Pancreas (tissue), 10 donors: ENCODE results near the gene AK9. TPM values are rescaled to one million over a fixed set of nuclear protein-coding genes. Genes with fewer than 3 reads are reported as not detected.
"Not testable (repeated sequence)": the region's sequence is repeated elsewhere in the genome, so short reads cannot be mapped to it uniquely, and the experiment has no call there.

ENCODE experiments used
- ATAC-seq, 4 donors: fragments of 200-7000 bp; cut with Tn5 transposase; one replicate each; pipeline versions ENCODE4 v1.8.0 to v1.9.1; 2020; ENCODE audit warnings: mild to moderate bottlenecking in 4 of 4, moderate library complexity in 4 of 4
- DNase-seq, 6 donors: peaks; one replicate each; pipeline ENCODE4 v3.0.0-alpha.2; 2020
- FAIRE-seq: peaks from 2 replicates; lab custom pipeline; 2012; peaks lifted over from hg19 to GRCh38; lab: Jason Lieb, UNC
- H3K27ac ChIP-seq, 4 donors: fragments of 200-600 bp; sonication (generic); 1 replicate in 3 of 4; 2 replicates in 1 of 4; pipeline versions ENCODE4 v1.5.0 to v1.8.0; 2020
- H3K27me3 ChIP-seq, 4 donors: fragments of 200-600 bp; one replicate each; pipeline ENCODE4 v1.8.0; 2021
- H3K36me3 ChIP-seq, 3 donors: fragments of 200-600 bp; sonication (generic) in 1 of 3; one replicate each; pipeline versions ENCODE4 v1.5.0 to v1.8.0; 2020 to 2021
- H3K4me1 ChIP-seq, 3 donors: fragments of 200-600 bp; one replicate each; pipeline ENCODE4 v1.8.0; 2021
- H3K4me3 ChIP-seq, 4 donors: fragments of 200-600 bp; sonication (generic) in 2 of 4; one replicate each; pipeline versions ENCODE4 v1.5.0 to v1.8.0; 2020 to 2021
- H3K9me3 ChIP-seq, 4 donors: fragments of 200-600 bp; one replicate each; pipeline ENCODE4 v1.8.0; 2021
- WGBS, 2 donors: extraction: QIAGEN DNeasy Blood & Tissue Kit; methylation state at CpG; one replicate each; pipeline ENCODE4 v1.1.7; 2013; 5-methylcytosine and 5-hydroxymethylcytosine counted together
- intact Hi-C, 3 donors: fragments of 100-400 bp; cut with DNase I; formaldehyde crosslinking; loops; one replicate each; pipeline versions ENCODE4 v1.11.1 to v1.14.2; 2022
- polyA plus RNA-seq, 2 donors: library from polyadenylated mRNA; stranded (reverse); fragments of 200-250 nt; gene quantifications; one replicate each; pipeline ENCODE4 v1.2.3, GENCODE V29; 2013
- total RNA-seq, 6 donors: library from RNA; stranded (reverse); fragmentation: NEBNext Ultra II Directional in 4 of 6; extraction: Animal tissue kit (Norgen Biotek cat#: 25700) in 4 of 6; gene quantifications; one replicate each; pipeline versions ENCODE4 v1.2.1 to v1.2.4, GENCODE V29; 2021 to 2023
- TF ChIP-seq, protein P1 (sequence below), 4 donors: fragments of 200-600 bp; sonication (generic) in 3 of 4; IDR thresholded peaks; one replicate each; pipeline versions ENCODE4 v1.5.0 to v1.8.0; 2021; ENCODE audit warnings: antibody characterized with exemption in 4 of 4
- donor health status: healthy with polysubstance abuse.
- donor health status: DM: no; HTN: no; CAD: no; lungs with moderate emphysema.
- donor health status: DM: no; HTN: no; CAD: no.
- donor health status: control.
- donor health status: control.
- donor health status: Bipolar disorder and iron deficiency.
- donor health status: DM: yes; HTN: yes; CAD: no.
- donor health status: DM: no; HTN: no; CAD: no.
- donor health status: DM: no; HTN: no; CAD: no.
- donor health status: DM: yes; HTN: yes; CAD: no.

Gene AK9
- total and polyA plus RNA-seq, 8 donors = 2.0 to 6.0 (median 3.6) TPM

DNA sequence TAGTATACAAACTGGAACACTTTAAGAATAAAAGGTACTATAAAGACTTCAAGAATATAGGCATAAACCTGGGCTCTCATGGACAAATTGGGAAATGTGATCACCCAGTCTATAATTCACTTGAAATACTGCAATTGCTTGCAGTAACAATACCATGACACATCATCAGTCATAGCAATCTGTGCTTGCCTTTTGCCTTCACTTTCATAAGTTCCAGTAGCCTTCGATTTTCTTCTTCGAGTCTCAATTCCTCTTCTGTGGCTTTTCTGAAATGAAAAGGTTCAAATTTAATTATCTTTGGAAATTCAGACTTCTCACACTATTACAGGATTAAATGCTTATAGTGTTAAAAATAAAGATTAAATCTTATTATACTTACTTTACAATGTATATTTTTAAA, 111.6 kb downstream of the AK9 start:
- TF ChIP-seq, protein P1, sequence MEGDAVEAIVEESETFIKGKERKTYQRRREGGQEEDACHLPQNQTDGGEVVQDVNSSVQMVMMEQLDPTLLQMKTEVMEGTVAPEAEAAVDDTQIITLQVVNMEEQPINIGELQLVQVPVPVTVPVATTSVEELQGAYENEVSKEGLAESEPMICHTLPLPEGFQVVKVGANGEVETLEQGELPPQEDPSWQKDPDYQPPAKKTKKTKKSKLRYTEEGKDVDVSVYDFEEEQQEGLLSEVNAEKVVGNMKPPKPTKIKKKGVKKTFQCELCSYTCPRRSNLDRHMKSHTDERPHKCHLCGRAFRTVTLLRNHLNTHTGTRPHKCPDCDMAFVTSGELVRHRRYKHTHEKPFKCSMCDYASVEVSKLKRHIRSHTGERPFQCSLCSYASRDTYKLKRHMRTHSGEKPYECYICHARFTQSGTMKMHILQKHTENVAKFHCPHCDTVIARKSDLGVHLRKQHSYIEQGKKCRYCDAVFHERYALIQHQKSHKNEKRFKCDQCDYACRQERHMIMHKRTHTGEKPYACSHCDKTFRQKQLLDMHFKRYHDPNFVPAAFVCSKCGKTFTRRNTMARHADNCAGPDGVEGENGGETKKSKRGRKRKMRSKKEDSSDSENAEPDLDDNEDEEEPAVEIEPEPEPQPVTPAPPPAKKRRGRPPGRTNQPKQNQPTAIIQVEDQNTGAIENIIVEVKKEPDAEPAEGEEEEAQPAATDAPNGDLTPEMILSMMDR (IDR thresholded peaks at IDR 0.05) = no peak
- no peaks in the 10 kb centered on the region for H3K36me3 ChIP-seq
- DNase-seq (no peak), ATAC-seq (no peak), FAIRE-seq (no peak)
- no peaks in the 10 kb centered on the region for H3K27me3 ChIP-seq
- intact Hi-C loops = no loop called here
- H3K9me3 ChIP-seq = no peaks in the 10 kb centered on the region
- no peaks in the 10 kb centered on the region for H3K4me1 ChIP-seq
- H3K27ac ChIP-seq = no peak overlapping the region
- no peak overlapping the region for H3K4me3 ChIP-seq
- 88 to 100% methylated on average over 2 of the region's 2 CpGs for WGBS, 2 donors

DNA sequence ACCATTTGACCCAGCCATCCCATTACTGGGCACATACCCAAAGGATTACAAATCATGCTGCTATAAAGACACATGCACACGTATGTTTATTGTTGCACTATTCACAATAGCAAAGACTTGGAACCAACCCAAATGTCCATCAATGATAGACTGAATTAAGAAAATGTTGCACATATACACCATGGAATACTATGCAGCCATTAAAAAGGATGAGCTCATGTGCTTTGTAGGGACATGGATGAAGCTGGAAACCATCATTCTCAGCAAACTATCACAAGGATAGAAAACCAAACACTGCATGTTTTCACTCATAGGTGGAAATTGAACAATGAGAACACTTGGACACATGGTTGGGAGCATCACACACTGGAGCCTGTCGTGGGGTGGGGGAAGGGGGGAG, 121.1 kb downstream of the AK9 start:
- FAIRE-seq, intact Hi-C loops, H3K27me3 ChIP-seq, H3K4me3 ChIP-seq, H3K27ac ChIP-seq, H3K36me3 ChIP-seq, ATAC-seq, DNase-seq, H3K4me1 ChIP-seq, H3K9me3 ChIP-seq: not testable (repeated sequence)
- WGBS, 2 donors = 85 to 97% methylated on average over 2 of the region's 2 CpGs

DNA sequence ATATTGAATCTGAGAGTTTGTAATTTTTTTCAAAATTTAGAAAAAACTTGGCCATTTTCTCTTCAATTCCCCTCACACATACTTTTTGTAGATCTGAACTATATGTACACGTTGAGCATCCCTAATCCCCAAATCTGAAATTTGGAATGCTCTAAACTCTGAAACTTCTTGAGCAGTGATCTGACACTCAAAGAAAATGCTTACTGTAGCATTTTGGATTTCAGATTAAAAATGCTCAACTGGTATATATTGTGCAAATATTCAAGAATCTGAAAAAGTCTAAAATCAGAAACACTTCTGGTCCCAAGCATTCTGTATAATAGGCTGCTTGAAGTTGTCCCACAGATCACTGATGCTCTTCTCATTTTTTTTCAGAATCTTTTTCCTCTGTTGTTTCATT, 129.2 kb downstream of the AK9 start:
- TF ChIP-seq, protein P1 (IDR thresholded peaks at IDR 0.05) = no peak

DNA sequence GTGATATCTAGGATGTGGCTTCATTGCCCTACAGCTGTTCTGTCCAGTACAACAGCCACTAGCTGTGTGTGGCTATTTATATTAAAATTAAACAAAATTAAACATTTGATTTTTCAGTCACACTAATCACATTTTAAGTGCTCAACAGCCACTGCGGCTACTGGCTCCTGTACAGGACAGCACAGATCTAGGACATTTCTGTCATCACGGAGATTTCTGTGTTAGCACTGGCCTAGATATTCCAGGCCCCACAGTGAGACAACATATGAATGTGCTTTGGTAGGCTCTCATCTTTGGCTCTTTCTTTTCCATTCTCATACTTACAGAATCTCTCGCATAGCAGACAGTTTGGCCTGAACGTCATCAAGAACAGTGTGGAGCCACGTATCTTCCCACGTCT, 159.6 kb downstream of the AK9 start:
- H3K9me3 ChIP-seq = no peaks in the 10 kb centered on the region
- ATAC-seq (no peak), FAIRE-seq (no peak), DNase-seq (no peak)
- H3K36me3 ChIP-seq = no peaks in the 10 kb centered on the region
- H3K27ac ChIP-seq = no peak overlapping the region
- intact Hi-C loops = no loop called here
- H3K4me1 ChIP-seq = no peaks in the 10 kb centered on the region
- no peaks in the 10 kb centered on the region for H3K27me3 ChIP-seq
- 81 to 84% methylated on average over 6 of the region's 6 CpGs for WGBS, 2 donors
- H3K4me3 ChIP-seq = no peak overlapping the region
- TF ChIP-seq, protein P1 (IDR thresholded peaks at IDR 0.05) = no peak

More for the DNA sequence above, 129.2 kb downstream of the AK9 start:
- intact Hi-C loops = no loop called here
- WGBS, 2 donors = 81 to 90% methylated on average over 1 of the region's 1 CpG
- Histone ChIP-seq H3K27me3 (no peaks in the 10 kb centered on the region), H3K9me3 (no peaks in the 10 kb centered on the region), H3K27ac (no peak overlapping the region), H3K36me3 (peaks cover 0 to 8% (median 0%) of the 10 kb centered on the region in 3 donors), H3K4me3 (no peak overlapping the region), H3K4me1 (no peaks in the 10 kb centered on the region)
- ATAC-seq (no peak), FAIRE-seq (no peak), DNase-seq (no peak)

DNA sequence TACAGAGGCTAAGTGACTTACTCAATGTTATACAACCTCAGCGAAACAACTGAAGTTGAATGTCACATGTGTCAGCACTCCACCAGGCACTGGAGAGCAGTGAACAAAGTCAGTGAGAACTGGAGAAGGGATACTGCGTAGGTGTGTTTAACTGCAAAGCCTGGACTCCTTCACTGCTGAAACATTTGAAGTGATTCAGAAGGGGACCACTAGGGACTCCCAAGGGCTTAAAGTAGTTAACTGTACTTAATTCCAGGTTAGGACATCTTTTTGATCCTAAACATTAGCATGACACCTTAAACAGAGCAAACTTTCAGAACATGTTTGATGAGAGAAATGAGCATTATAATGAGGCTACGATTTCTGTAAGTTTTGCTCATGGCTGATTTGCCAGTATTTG, 163.0 kb downstream of the AK9 start:
- WGBS, 2 donors = 78 to 89% methylated on average over 3 of the region's 3 CpGs
- intact Hi-C loops = no loop called here
- no peak for FAIRE-seq

More for the DNA sequence above, 163.0 kb downstream of the AK9 start:
- H3K4me3 ChIP-seq = no peak overlapping the region
- no peak for ATAC-seq
- H3K9me3 ChIP-seq = no peaks in the 10 kb centered on the region
- H3K27ac ChIP-seq = no peak overlapping the region
- no peaks in the 10 kb centered on the region for H3K36me3 ChIP-seq
- TF ChIP-seq, protein P1 (IDR thresholded peaks at IDR 0.05) = no peak
- DNase-seq = no peak
- H3K4me1 ChIP-seq = no peaks in the 10 kb centered on the region
- H3K27me3 ChIP-seq = no peaks in the 10 kb centered on the region
